ENCODE results near the gene ALK.

The ALK gene

DNA sequence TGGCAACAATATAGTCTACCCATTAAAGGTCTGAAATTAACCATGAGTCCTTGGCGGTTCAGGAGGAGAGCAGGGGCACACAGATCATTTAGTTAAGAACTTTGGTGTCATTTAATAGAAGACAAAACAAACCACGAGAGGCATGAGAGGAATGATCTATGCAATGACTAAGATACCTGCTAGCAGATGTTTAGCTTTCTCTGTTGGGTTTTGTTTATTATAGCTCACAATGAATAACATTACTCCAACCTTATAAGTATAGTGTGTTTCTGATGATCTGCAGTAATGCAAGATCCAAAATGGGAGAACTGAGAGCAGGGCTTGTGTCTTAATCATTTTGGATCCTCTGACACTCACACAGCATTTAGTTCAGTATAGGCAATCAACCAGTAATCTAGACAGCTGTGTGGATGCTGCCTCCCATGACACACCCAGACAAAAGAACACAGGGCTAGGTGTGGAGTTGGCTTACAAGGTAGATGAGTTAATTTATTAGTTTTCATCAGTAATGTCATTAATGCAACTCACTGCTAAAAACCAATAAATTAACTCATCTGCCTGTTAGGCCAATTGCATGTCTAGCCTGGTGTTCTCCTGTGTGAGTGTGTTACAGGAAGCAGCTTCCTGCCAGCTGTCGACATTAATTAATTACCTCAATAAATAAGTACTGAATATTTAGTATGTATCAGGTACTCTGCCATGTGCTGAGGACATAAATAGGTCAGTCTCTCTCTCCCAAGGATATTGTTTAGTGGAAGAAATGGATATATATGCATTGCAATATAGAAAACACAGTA lies 713.8 kb downstream of the ALK start:
- no peak for DNase-seq

DNA sequence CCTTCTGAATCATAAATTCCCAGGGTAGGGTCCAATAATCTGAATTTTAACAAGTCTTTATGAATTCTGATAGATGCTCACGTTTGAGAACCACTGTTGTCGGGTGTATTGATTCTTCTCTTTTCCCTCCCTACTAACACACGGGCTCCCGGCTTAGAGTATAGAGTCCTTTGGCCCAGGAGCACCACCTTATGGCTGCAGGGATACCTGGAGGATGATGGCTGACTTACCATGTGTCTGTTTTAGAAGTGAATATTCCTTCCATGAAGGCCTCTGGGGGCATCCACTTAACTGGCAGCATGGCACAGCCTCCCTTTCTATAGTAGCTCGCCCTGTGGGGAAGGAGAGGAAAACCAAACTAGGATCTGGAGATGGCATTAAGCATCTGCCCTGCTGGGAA lies 714.4 kb downstream of the ALK start:
- DNase-seq: no peak

DNA sequence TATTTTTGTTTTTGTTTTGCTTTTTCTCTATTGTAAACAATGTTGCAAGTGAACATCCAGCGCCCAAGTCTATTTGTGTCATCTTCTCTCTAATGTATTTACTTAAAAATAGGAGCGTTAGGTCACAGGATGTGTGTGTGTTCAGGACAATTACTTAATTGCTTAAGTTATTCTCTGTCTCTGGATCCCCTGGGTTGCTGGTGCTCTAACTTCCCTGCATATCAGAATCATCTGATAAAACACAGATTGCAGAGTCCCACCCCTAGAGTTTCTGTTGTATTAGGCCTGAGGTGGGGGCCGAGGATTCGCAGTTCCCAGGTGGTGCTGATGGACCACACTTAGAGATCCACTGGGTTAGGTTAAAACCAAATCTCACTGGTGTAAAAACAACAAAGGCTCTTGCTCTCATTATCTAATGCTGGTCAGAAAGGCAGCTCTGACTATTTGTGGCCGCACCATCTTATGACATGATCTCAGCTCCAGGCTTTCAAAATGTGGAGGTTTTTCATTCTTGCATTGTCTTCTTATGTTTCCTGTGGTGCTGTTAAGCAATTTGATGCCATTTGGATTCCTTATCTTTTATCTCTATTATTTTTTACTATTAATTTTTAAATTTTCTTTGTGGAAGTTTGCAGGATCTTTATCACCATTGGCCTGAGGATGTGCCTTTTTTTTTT lies 718.4 kb downstream of the ALK start:
- DNase-seq: no peak

DNA sequence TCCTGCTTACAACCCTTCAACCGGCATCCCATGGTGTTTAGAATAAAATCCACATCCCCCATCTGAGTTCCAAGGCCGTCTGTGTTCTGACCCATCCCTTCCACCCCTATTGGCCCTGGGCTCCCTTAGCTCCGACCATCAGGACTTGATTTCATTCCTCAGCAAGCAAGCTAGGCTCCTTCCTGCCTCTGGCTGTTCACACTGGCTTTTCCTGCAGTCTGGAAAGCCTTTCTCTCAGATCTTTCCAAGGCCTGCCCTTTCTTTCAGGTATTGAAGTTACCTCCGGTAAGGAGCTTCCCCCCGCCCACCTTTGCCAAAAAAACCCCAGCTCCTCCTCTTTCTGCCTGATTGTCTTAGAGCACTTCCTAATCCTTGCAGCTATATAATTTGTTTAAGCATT lies 719.4 kb downstream of the ALK start:
- DNase-seq: no peak

DNA sequence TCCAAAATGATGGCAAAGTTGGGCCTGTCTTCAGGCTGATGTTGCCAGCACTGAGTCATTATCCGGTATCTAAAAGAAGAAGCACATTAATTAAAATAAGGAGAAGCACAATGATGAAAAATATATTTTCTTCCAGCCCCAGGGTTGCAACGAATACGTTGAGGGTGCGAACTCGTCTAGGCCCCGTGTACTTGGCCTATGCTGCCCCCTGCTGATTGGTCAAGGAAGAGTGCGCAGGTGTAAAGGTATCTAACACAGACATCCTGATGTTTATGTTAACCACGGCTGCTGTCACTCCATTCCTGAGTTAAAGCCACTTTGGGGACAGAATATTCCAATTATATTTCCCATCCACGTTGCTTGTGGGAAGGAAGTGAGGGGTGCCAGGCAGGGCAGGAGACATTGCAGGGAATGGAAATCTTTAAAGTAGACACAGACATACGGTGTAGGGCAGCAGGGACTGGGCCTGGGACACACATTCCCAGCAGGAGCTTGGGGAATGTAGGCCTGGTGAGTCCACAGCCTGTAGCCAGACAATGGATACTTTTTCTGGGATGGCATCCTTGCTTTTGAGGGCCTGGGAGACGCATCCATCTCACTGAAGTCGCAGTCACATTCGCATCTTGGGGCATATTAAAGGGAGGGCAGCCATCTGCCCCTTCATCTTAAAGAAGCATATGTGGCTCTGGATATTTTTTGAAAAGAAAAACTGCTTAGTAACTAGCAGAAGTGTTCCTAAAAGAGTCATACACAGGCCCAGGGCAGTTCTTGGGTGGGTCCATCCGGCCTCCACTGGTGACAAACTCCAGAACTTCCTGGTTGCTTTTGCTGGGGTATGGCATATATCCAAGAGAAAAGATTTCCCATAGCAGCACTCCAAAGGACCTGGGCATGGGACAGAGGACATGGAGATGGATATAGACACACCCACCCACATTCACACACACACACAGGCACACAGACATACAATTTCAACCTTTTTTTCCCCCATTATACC lies 724.3 kb downstream of the ALK start:
- peak; percentile 60 for DNase-seq

DNA sequence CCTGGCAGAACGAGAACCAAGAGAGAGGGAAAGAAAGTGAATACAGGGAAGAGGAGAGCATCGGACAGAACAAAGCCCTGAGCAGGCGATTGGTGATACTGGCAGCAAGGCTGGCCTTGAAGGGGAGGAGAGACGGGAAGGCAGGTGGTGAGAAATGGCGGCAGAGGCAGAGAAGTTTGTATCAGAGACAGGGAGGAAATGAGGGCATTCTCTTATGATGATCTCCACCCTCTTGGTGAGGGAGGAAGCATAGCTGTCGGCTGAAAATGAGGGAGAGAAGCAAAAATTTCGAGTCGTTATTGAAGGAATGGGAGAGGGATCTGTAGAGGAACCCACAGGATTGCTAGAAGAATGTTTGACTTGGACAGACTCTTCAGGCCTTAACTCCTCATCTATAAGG lies 725.6 kb downstream of the ALK start:
- no peak for DNase-seq

DNA sequence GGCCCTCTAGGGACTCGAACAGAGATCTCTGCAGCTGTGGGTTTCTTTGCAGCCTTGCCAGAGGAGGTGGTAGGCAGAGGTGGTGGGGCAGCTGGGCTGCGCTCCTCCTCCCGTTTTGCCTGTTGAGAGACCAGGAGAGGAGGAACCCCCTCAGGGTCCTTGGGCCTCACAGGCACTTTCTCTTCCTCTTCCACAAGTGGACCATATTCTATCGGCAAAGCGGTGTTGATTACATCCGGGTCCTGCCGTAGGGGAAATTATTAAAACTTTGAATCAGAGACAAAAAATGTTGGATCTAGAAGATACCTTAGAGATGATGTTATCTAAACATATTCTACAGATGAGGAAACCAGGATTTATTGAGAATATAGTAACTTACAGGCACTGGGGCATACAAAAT lies 727.7 kb downstream of the ALK start:
- no peak for DNase-seq

DNA sequence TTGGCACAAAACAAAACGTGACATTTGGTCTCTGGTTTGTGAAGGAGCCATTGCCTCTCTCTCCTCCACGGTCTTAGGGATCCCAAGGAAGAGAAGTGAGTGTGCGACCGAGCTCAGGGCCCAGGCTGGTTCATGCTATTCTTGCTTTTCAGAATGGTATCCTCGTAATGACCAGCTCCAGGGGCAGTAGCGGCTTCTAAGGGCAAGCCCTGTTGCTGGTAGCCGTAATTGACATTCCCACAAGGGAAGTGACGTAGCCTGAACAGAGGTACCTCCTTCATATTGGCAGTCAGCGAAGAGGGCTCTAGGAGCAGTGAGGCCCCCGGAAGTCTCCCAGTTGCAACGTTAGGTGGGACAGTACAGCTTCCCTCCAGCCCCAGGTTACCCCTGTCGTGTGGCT lies 728.3 kb downstream of the ALK start:
- no peak for DNase-seq

DNA sequence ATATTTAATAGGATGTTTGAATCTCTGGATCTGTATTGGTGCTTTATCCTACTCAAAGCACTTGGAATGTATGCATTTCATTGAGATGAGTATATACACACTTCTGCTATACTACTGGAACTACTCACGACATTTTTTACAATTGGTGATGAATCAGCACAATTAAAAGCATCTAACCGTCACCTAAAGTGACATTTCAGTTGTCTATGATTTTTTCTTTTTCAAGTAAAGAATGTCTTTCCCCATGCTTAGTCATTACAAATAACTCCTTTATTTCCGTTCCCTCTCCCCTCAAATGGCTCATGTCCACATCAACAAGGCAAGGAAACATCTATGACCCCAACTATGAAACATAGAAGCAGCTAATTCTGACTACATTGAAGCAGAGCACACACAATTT lies 728.9 kb downstream of the ALK start:
- no peak for DNase-seq

DNA sequence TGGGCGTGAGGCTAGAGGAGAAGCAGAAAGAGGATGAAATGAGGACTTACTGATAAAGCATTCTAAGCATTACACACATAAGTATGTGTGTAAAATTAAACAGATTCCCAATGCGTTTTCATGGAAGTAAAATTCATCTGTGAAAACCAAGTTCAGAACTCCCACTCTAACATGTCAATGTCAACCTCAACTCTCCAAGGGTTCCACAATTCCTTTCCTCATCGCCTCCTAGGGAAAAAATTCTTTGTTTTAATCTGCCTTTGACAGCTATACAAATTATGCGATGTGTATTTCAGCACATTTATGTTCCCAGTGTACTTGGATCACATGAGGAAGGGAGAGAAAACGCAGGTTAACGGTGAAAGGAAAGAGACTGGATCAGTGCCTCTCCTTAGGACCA lies 729.6 kb downstream of the ALK start:
- no peak for DNase-seq

DNA sequence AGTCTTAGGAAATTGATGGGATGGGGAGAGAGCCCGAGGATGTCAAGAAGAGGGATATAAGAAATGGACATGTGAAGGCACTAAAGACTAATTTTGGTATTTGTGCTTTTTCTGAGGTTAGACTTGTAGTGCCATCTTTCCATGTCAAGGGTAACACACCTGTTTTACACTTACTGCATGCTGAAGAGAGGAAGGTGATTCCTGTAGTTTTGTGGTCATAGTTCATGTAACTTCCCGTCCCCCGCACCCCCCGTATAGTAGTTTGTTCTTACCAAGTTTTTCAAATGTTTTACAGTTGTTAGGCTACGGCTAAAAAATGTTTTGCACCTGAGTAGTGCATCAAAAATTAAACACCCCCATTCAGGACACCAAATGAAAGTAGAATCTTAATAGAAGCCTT lies 732.3 kb downstream of the ALK start:
- DNase-seq: no peak

DNA sequence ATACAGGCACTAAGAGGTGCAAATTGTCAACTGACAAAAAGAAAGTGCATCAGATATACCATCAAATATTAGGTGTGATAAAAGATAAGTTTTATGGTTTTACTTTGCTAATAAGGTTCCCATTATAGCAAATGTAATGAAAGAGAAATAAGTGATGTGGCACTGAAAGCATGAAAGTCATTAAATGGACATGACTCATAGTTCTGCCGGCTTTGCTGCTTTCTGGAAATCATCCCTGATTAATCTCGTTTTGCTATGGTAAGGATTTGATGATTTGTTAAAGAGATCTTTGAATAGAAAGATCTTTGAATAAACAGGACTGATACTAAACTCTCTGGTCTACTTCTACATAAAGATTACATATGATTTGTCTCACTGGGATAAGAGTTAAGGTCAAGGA lies 733.5 kb downstream of the ALK start:
- no peak for DNase-seq

DNA sequence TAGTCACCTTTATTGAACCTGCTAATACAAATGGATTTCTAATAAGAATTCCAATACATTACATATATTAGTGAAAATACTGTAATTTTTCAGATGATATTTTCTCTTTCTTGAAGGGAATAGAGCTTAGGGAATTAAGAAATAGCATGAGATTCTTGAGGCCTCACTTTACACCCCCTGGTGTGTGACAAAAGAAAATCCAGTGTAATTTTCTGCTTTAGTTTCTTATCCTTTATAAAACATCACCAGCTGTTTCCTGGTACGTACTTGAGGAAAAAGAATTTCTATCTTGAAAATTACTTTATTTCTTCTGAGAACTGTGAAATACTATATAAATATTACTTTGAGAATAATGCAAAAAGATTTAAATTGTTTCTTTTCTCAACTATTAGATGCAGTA lies 734.6 kb downstream of the ALK start:
- DNase-seq: no peak

DNA sequence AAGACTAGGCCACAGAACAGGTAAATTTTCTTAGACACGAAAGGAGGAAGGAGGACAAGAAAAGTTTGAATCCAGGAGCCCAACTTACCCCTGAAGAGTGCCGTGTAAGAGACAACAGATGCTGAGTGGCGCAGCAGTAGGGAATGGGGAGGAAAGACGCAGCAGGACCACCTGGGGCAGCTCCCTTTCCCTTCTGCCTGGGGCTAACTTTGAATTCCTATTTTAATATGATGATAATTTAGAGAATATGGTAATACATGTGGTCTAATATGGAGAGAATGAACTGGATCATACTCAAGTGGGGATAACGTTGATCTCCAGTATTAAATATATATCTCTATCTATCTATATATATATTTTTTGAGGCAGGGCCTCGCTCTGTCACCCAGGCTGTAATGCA lies 736.9 kb downstream of the ALK start:
- DNase-seq: no peak

DNA sequence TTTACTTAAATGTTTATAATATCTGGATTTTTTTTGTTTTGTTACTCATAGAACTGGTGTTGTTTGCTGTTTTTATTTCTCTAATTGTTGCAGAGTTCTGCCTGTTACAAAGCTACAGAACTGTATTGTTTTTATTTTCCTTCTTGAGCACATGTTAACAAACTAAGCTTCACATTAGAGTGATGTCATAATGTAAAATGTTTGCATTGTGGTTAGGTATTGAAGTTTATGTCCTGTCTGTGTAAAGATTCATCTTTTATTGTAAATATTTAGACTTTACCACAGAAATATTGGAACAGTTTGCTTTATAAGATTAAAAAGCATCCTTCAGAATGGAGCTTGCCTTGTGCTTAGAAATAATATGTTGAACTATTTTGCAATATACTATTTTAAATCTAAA lies 738.5 kb downstream of the ALK start:
- no peak for DNase-seq

DNA sequence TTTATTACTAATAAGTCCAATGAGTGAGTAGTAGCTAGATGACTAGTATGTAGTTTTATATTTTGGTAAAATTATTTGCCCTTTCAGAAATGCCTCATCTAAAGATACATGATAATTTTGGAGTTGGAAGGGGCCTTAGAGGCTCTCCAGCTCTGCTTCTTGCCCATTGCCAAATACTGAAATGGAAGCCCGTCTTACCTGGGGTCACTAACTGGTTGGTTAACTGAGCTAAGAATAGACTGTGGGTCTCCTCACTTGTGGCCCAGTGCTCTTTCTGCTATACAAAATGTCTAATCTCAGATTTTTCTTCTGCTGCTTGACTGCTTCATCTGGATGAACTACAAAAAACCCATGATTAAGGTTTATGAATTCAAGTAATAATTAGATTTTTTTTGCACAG lies 739.1 kb downstream of the ALK start:
- DNase-seq: no peak

DNA sequence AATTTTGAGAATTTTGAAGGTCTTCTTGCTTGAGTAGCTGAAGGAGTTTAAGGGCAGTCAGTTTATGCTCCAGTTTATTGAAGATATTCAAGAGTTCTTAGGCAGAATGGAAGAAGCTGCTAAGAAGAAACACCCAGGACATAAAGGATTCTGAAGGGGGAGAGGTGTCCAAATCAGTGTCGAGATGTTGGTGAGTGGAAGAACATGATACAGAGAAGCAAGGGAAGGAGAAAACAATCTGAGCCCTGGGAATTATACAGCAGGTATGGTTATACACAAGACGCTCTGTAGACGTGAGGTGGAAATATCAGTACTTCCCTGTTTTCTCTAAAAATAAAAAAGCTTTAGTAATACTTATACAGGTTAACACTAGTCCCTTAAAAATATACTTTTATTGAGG lies 746.0 kb downstream of the ALK start:
- no peak for DNase-seq

DNA sequence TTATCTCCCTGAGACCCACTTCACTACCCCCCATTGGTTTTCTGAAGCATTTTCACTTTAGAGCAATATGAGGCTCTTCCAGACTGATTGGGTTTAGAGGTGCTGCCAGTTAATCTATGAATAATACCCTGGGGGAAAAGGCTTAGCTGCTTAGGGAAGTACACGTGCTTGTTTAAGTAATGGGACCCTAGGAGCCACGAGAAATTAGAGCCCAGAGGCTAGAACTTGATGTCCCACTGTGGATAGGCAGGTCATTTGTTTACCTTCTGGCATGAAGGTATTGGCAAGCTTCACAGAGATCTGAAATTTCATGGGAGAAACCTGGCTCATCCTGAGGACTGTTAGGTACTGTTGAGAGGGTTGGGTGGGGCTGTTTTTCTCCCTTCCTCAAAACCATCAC lies 746.4 kb downstream of the ALK start:
- peak; percentile 23 for DNase-seq

DNA sequence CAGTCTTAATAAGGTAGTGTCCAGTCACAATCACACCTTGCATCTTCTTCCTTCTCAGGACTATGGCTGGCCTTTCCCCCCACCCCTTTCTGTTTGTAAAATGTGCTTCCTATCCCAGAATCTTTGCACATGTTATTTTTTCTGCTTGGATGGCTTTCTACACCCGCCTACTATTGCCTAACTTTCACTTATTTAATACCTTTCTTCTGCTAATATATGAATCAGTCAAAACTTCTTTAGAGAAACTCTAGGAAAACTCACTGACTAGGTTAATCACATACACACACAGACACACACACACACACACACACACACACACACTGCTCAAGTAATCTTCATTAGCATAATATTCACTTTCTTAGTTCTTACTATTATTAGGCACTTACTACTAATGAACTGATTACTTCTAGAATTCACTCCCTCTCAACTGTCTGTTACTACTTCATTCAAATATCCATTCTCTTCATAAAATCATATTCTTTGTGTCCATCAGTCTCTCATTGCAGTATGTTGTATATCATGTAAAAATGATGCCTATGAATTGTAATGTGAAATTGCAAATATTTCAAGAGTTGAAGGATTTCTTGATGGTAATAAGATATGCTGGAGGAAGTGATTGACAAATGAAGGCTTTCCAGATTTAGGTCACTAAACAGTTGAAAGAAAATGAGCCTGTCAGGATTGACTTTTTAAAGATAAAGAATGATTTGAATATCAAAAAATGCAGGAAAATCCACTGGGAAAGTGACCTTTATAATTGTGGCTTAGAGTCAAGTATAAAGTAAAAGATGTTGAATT lies 754.9 kb downstream of the ALK start:
- no peak for DNase-seq

DNA sequence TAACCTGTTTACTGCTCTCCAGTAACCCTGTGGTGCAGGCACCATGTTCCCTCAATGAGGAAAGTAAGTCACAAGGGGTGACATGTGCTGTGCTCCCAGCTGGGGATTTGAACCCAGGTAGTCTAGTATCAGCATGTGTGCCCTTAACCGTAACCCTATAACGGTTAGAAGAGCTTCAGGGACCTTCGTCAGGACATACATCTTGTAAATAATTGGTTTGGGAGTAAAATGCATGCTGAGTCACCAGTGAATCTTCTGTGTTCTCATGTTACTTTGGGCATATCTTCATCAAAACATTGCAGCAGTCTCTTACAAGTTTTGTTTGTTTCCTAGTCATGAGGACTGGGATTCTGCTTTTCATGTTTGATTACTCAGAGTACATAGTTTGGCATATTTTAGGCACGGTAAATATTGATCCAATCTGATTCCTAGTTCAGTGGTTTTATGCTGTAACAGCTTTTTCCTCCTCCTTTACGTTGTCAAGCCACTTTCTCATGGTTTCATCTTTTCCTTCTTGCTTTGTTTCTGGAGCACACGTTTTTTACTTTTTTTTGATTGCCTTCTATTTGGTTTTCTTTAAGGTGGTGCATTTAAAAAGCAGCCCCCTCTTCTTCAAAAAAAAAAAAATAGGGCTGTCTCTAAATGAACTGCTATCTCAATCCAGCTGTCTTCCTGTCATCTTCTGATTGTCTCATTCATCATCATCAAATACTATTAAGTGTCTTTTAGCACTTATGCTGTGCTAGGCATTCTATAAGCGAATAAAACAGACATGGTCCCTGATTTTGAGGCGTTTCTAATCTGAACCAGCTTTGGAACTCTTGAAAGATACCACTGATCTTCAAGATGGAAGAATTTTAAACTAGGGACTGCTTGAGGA lies 755.8 kb downstream of the ALK start:
- DNase-seq: no peak

DNA sequence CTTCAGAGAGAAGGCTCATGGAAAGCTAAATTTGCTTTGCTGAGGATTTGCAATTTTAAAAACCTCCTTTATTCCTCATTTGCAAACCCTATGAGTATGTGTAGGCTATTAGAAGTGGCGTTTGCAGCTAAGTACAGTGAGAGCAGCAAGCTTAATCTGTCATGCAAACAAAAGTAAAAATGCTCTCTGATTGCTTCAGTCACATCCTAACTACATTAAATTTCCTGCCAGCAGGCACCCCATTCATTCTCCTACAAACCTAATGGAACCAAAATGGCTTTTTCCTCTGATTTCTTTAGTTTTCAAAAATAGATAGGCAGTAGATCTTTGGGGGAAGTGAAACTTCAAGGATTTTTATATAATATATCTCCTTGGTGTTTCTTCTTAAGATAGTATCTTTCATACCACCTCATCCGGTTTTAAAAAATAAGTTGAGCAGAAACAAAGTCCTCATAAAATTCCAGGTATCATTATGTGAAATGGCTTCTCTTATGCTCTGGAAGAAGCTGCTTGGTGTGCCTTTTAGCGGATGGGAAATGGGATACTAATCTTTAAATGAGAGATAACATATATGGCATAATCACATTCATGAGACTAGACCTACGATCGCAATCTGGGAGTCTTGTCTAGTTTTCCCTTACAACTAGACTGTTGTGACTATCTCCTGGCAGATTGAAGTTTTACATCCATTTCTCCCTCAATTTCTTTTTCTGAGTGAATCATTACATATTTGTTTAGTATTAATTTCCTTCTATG lies 757.1 kb downstream of the ALK start:
- no peak for DNase-seq

Data from DMS79 treated with DMSO at 0.1 percent for 48 hours (cell line).